Measurements from ENCODE around the gene SLC44A4.
"Not testable (repeated sequence)": the region's sequence is repeated elsewhere in the genome, so short reads cannot be mapped to it uniquely, and the experiment has no call there.

Gene SLC44A4

DNA sequence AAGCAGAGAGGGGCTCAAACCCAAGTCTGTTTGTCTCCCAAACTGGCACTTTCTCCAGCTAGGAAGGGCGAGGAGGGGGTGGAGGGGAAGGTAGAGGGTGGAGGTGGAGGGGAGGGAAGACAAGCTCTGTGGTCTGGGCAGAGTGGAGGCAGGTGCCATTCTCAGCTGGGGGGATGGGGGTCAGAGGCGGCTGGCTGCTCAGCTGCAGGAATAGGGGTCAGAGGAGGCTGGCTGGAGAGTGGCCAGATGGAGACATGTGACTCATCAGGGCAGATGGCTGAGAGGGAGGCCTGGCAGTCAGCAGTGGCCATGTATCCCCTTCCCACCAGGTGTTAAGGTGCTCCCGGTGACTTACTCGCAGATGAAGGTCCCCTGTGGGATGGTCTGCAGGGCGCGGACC lies 3.5 kb upstream of the SLC44A4 start:
- DNase-seq (ENCODE audit: extremely low spot score, insufficient read length, low read depth) (no peak), FAIRE-seq (no peak)

DNA sequence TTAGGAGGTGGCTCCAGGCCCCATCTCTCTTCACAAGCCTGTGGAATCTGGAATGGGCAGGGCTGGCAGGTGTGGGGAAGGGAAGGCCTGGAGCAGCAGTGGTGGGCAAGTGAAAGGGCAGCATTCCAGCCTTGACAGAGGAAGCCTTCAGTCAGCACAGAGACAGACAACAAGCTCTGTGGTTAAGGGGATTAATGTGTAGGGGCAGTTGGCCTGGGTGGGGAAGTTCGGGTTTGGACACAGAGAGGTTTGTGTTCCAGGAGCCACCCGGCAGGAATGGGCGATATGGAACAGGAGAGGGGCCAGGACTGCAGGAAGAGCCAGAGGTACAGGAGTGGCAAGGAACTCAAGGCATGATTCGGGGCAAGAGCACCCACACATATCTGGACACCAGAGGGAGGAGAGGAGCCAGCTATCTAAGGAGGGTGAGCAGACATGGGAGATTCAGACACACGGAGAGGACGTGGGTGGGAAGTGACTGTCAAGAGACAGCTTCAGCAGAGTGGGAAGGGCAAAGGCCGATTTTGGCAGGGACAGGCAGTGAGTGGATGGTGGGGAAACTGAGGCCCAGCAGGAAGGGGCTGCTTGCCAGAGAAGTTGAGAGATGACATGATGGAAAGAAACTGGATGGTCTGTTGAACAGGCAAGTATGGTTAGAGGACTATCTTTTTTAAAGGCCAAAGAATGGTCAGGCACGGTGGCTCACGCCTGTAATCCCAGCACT lies 2.5 kb upstream of the SLC44A4 start:
- DNase-seq (ENCODE audit: extremely low spot score, insufficient read length, low read depth) (no peak), FAIRE-seq (no peak)

DNA sequence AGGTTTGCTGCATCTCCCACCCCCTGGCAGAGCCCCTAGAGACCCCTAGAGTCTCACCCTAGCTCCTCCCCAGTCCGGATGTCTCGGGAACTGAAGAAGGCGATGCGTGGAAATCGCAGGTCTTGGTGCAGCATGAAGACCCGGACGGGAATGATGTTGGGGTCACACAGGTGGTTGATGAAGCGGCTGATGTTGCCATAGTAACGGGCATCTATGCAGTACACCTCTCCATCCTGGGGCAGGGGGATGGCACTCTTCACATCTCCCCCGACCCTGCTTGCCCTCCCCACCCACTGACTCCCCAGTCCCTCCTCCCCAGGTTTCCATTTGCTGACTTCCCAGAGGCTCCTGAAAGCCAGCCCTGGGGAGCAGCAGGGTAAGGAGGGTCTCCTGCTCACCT lies 1.8 kb upstream of the SLC44A4 start:
- FAIRE-seq = no peak
- DNase-seq (ENCODE audit: extremely low spot score, insufficient read length, low read depth) = no peak

DNA sequence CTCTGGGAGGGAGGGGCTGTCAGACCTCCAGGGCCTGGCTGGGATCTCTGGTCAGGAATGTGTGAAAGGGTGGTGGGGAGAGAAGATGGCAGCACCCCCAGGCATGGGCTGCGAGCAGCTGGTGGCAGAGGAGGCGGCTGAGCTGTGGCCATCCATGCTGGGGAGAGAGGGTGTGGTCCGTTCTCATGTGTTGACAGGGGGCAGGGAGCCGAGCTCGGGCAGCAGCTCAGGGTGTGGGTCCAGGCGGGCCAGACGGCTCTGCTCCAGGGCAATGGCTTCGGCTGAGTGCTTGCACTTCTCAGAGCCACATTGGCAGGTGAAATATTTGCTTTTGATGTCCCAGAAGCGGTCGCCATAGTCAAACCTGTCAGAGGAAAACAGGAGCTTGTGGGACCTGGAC lies 1.1 kb upstream of the SLC44A4 start:
- FAIRE-seq (no peak), DNase-seq (ENCODE audit: extremely low spot score, insufficient read length, low read depth) (no peak)

DNA sequence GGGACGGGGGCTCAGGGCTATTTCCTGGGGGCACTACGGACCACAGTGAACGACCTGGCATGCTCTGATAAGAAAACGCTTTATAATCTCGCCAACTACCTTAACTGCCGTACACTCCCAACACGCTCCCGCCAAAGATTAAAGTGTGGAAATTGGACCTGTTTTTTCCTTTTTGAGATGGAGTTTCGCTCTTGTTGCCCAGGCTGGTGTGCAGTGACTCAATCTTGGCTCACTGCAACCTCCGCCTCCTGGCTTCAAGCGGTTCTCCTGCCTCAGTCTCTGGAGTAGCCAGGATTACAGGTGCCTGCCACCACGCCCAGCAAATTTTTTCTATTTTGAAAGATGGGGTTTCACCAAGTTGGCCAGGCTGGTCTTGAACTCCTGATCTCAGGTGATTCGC lies 346 bp upstream of the SLC44A4 start:
- no peak for DNase-seq (ENCODE audit: extremely low spot score, insufficient read length, low read depth)
- FAIRE-seq = no peak

DNA sequence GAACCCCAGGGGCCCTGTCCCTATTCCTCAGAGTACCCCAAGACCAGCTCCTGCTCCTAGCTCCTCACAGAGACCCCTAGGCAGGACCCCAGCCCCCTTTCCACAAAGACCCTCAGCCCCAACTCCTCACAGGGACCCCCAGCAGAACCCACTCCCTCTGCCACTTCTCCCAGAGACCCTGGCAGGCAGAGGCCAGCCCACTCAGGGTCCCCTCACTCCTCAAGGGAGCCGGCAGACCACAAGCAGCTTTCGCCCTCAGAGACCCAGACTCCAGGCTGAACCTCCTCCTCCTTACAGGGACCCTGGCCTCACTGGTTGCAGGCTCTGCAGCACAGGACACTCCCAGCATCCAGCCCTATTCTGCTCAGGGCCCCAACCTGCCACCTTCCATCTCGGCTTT lies 575 bp downstream of the SLC44A4 start:
- FAIRE-seq (no peak), DNase-seq (ENCODE audit: extremely low spot score, insufficient read length, low read depth) (no peak)

DNA sequence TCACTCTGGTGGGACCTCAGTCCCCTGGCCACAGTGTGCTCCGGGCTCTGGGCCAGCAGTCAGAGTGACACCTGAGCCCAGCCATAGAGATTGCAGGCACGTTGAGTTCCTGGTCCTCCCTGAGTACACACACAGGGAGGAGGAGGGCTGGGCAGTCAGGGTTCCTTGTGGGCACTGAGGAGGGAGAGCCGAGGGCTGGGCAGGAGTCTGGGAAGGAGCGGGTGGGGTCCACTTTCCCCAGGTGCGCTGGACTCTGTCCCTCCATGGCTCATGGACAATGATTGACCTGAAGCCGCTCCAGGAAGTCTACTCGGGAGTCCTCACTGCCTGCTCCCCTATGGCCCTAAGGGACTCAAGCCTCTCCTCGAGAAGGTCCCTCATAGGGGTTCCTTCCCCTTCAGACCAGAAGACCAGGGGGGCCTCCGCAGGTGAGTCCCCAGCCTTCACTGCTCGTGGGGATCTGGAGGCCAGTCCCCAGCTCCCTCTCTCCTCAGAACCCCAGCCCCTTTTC lies 1.1 kb downstream of the SLC44A4 start:
- DNase-seq (ENCODE audit: extremely low spot score, insufficient read length, low read depth) (no peak), FAIRE-seq (no peak)

DNA sequence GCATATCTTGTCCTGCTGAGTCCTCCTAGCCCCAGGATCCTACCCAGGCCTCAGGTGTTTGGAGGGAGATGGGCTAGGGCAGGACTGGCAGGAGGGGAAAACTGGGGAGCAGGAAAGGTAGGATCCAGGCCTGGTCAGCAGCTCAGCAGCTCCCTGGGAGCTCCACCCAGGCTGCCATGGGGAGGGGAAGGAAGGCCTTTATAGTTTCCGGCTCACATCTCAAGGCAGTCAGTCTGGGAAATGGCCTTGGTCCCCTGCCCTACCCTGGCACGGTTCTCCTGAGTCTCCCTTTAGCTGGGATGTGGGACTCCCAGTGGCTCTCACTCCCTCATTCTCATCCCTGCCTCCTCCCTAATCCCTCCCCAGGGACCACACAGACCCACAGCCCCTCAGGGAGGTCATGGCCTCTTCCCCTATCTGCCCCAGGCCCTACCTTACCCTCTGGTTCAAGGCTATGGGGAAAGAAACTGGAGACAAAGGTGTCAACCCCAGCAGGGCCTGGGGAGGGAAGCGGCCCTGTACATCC lies 1.6 kb downstream of the SLC44A4 start:
- FAIRE-seq (no peak), DNase-seq (ENCODE audit: extremely low spot score, insufficient read length, low read depth) (no peak)

DNA sequence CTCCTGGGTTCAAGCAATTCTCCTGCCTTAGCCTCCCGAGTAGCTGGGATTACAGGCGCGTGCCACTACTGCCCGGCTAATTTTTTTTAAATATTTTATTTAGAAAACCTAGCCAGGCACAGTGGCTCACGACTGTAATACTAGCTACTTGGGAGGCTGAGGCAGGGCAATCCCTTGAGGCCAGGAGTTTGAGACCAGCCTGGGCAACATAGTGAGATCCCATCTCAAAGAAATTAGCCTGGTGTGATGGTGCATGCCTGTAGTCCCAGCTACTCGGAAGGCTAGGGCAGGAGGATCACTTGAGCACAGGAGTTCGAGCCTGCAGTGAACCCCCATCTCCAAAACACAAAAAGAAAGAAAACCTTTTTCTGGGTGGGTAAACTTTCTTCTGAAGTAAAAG lies 2.4 kb downstream of the SLC44A4 start:
- DNase-seq (ENCODE audit: extremely low spot score, insufficient read length, low read depth) (no peak), FAIRE-seq (no peak)

DNA sequence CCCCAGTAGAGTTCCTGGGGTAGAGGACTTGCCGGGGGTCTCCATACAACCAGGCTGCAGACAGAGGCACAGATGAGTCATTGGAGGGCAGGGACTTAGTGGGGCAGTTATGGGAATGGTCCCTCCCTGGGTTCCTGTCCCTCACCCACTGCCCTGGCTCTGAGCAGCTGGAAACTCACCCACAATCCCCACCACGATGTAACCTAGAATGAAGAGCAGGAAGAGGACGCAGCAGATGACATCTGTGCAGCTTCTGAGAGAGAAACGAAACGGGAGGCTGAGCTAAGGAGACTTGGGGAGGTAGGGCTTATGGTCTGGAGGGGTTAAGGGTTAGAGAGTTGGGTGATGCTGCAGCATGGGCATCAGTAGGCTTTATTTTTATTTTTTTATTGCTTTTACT lies 2.9 kb downstream of the SLC44A4 start:
- no peak for FAIRE-seq
- DNase-seq (ENCODE audit: extremely low spot score, insufficient read length, low read depth) = no peak

DNA sequence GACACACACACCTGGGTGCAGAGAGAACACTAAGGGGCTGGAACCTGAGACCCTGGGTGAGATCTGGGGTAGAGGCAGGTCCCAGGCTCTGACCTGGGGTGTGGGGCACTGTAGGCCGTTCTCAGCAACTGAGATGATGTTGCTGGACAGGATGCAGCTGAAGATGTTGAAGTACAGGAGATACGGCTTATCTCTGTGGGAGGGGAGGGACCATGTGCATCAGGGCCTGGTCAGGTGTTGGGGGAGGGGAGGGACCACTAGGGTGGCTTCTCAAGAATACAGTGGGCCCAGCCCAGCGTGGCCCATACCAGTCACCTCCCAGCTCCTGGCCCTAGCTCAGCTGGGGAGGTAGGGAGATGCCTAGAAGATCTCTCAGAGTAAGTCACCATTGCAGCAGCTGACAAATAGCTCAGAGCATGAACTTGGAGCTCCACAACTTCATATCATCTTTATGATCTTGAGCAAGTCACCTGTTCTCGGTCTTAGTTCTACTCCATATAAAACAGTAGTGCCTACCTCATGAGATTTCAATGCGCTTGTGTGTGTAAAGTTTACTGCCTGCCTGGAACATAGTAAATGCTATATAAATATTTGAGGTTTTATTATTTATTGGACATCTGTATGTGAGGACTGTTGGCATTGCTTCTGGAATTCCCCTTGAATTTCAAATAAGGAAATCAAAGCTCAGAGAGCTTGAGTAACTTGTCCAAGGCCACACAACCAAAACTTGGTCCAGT lies 3.8 kb downstream of the SLC44A4 start:
- DNase-seq (ENCODE audit: extremely low spot score, insufficient read length, low read depth) (no peak), FAIRE-seq (no peak)

DNA sequence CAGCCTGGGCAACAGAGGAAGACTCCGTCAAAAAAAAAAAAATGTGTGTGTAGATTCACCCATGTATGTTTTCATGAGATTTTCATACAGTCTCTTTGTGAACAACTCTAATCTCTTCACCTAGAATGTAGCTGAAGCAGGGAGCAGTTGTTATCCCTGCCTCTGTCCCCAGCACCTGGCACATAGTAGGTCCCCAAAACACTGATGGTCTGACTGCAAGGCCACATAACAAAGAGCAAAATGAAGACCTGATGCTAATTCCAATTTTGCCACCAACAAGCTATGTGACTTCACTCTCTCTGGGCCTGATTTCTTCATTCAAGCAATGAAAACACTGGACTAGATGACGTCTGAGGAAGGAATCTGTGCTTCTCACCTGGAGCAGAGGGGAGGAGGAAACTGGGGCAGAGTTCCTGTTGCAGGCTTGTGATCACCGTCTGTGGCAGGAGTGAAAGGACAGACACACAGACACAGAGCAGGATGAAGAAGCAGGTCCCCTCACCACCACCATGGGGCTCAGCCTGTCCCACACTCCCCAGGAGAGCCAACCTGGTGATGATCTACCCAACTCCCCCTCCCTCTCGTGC lies 4.6 kb downstream of the SLC44A4 start:
- no peak for FAIRE-seq
- no peak for DNase-seq (ENCODE audit: extremely low spot score, insufficient read length, low read depth)

DNA sequence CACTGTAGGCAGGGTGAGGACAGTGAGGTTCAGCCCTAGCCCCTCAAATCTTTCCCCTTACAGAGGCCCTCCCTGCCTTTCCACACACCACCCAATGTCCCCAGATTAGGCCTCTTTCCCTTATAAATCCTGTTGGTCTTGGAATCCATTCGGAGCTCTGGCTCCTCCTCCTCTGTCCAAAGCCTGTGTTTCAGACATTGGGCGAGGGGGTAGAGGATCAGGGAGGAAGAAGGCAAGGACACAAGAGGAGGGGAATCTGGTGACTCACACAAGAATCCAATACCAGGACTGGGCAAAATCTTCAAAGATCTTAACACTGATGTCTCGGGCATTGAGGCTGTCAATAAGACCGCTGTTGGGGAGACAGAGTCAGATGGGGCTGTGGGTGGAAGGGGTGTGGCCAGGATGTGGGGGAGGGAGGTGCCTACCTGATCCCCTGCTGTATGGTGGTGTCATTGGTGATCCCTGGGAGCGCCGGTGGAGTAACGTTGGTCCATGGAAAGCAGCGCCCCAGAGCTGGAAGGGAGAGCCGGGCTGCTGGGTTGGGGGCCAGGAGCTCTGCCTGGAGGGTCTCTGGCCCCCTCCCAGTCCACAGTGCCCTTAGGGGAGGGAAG lies 7.6 kb downstream of the SLC44A4 start:
- DNase-seq (ENCODE audit: extremely low spot score, insufficient read length, low read depth) (no peak), FAIRE-seq (no peak)

DNA sequence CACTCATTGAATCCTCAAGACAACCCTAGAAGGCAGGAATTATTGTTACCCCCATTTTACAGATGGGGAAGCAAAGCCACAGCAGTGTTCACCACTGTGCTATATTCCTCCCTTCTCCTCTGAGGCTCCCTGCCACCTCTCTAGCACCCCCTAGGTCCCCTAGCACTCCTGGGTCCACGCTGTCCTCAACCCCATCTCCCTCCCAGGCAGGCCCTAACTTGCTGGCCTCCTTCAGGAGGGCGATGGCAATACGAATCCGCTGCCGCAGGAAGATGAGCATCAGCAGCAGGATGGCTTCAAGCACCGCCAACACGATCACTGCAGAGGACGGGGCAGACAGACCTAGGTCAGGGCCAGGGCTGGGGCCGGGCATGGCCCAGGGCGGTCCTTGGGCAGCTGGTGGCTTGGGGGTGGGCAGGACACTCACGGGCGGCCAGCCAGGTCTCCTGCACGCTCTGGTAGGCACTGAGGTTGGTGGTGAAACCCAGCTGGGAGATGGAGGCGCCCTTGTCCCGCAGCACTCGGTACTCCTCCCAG lies 8.3 kb downstream of the SLC44A4 start:
- DNase-seq (ENCODE audit: extremely low spot score, insufficient read length, low read depth) (no peak), FAIRE-seq (no peak)

DNA sequence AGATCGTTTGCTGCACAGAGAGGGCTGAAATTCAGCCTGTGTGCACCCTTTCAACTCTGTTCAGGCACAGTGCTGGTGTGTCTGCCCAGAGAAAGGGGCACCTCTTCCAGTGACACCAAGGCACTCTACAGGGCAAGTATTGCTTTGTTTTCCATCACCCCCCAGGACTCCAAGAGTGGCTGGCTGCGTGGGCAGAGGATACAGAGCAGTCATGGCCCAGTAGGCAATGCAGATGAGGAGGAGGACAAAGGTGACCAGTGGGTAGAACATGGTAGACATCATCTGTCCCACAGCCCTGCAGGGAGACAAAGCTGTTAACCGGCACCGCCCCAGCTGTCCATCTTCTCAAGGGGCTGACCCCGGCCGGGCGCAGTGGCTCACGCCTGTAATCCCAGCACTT lies 9.5 kb downstream of the SLC44A4 start:
- FAIRE-seq (no peak), DNase-seq (ENCODE audit: extremely low spot score, insufficient read length, low read depth) (no peak)

DNA sequence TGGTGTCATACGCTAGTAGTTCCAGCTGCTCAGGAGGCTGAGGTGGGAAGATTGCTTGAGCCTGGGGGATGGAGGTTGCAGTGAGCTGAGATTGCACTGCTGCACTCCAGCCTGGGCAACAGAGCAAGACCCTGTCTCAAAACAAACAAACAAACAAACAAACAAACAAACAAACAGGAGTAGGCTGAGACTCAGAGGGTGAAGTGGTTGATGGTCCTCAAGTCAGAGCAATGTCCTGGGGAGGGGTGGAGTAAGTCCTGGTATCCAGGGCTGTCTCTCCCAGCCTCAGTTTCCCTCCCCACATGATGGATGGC lies 10.2 kb downstream of the SLC44A4 start:
- FAIRE-seq = not testable (repeated sequence)

DNA sequence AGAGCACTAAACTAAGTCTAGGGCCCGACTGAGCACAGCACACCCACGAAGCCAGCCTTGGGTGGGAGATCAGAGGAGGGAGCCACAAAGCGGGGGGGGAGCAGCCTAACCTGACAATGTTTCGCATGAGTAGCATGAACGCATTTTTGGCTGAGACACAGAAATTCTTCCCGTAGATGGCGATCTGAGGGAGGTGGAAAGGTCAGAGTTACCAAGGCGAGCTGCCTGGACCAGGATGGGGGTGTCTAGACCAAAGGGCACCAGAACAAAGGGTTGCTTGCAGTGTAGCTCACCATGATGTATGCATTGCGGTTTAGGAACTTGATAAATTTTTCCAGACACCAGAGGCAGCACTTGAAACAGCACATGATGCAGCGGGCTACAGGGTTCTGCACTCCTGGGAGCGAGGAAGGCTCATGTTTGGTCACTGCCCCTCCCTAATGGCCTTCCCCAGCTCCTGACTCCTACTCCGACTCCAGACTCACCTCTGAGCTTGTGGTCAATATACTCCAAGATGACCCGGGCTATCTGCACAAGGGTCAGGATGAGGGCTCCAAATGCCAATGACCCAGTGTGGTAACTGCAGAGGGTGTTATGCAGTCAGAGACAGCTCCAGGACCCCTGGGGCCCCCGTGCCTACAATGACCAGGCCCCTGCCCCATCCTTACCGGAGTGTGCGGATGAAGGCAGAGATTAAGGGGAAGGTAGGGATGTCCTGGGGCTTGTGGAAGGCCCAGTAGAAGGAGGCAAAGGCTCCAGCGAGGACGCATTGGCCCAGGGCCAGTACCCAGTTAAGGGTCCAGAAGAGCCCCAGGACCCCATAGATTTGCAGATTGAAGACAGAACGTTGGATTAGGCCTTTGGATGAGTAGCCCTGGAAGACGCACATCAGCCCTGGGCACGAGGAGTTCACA lies 13.3 kb downstream of the SLC44A4 start:
- DNase-seq (ENCODE audit: extremely low spot score, insufficient read length, low read depth) = no peak
- FAIRE-seq = no peak

More for the DNA sequence above, 10.2 kb downstream of the SLC44A4 start:
- not testable (repeated sequence) for DNase-seq (ENCODE audit: extremely low spot score, insufficient read length, low read depth)

DNA sequence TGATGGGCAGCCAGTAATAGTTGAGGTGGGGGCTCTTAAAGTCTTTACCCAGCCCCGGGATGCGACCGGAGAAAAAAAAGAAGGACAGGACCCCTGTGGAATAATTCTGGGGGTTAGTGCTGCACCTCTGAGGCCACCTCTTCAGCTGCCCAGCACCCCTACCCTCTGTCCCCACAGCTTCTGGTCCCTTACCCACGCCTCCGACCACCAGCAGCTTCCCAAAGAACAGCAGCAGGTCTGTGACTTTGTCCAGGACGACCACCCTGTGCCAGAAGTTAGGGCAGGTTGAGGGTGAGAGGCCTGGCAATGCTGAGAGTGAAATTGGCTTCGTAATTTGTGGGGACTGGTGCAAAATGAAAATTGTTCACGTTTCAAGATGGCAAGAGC lies 14.0 kb downstream of the SLC44A4 start:
- DNase-seq (ENCODE audit: extremely low spot score, insufficient read length, low read depth) (no peak), FAIRE-seq (no peak)

DNA sequence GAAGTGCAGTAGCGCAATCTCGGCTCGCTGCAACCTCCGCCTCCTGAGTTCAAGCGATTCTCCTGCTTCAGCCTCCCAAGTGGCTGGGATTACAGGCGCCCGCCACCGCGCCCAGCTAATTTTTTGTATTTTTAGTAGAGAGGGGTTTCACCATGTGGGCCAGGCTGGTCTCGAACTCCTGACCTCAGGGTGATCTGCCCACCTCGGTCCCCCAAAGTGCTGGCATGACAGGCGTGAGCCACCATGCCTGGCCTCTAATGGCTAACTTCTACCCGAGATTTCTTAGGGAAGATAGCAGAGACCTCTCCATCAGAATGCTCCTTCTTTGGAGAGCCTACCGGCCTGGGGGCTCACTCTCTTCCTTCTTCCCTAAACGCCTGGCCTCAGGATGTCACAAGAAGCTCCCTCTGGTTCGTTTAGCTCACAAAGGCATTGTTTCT lies 14.7 kb downstream of the SLC44A4 start:
- not testable (repeated sequence) for FAIRE-seq; DNase-seq (ENCODE audit: extremely low spot score, insufficient read length, low read depth)

All from GM18507 (cell line).